ENCODE measurements around the gene BNIP5. TPM values are rescaled to one million over a fixed set of nuclear protein-coding genes. Genes with fewer than 3 reads are reported as not detected.
A peak's percentile ranks its signal among the peaks of the same experiment; 100 is the strongest.
"Not testable (repeated sequence)": the region's sequence is repeated elsewhere in the genome, so short reads cannot be mapped to it uniquely, and the experiment has no call there.

BNIP5 gene
- total RNA-seq, 2 donors from 2014 or later = not detected

- Mint-ChIP-seq H3K36me3 (no peaks in the 10 kb centered on the region), H3K9me3 (no peaks in the 10 kb centered on the region), H3K4me1 (ENCODE audit: low read depth in 2 of 2) (peaks cover 4 to 7% of the 10 kb centered on the region in 2 donors), H3K4me3 (no peak overlapping the region), H3K27me3 (peaks cover 18 to 20% of the 10 kb centered on the region in 2 donors), H3K27ac (no peak overlapping the region)
- DNase-seq (ENCODE audit: low spot score) = peak; percentile 16
- no peak for ATAC-seq
Observed at GRCh38 chr6:36343109-36343680, 6.5 kb upstream of the BNIP5 start.

GRCh38 chr6:36340618-36341454 lies 4.1 kb upstream of the BNIP5 start:
- Mint-ChIP-seq H3K27ac (no peak overlapping the region), H3K36me3 (no peaks in the 10 kb centered on the region), H3K27me3 (peaks cover 18 to 25% of the 10 kb centered on the region in 2 donors), H3K9me3 (no peaks in the 10 kb centered on the region), H3K4me3 (peak overlapping the region; percentile 11), H3K4me1 (ENCODE audit: low read depth in 2 of 2) (peaks cover 11 to 13% of the 10 kb centered on the region in 2 donors)
- ATAC-seq = peak; percentile 82 to 85
- peak; percentile 77 for DNase-seq (ENCODE audit: low spot score)

GRCh38 chr6:36340306-36340617 lies 3.6 kb upstream of the BNIP5 start:
- H3K36me3 Mint-ChIP-seq = no peaks in the 10 kb centered on the region
- peaks cover 11 to 13% of the 10 kb centered on the region in 2 donors for H3K4me1 Mint-ChIP-seq (ENCODE audit: low read depth in 2 of 2)
- H3K4me3 Mint-ChIP-seq = no peak overlapping the region
- DNase-seq (ENCODE audit: low spot score) = no peak
- H3K27ac Mint-ChIP-seq = no peak overlapping the region
- no peak for ATAC-seq
- peaks cover 24 to 31% of the 10 kb centered on the region in 2 donors for H3K27me3 Mint-ChIP-seq
- no peaks in the 10 kb centered on the region for H3K9me3 Mint-ChIP-seq

- Mint-ChIP-seq H3K36me3 (no peaks in the 10 kb centered on the region), H3K4me1 (ENCODE audit: low read depth in 2 of 2) (peaks cover 11 to 13% of the 10 kb centered on the region in 2 donors), H3K27ac (no peak overlapping the region), H3K9me3 (no peaks in the 10 kb centered on the region), H3K27me3 (peaks cover 35 to 42% of the 10 kb centered on the region in 2 donors), H3K4me3 (no peak overlapping the region)
- ATAC-seq (no peak), DNase-seq (ENCODE audit: low spot score) (no peak)
Observed at GRCh38 chr6:36339146-36339545, 2.5 kb upstream of the BNIP5 start.

GRCh38 chr6:36338223-36338622 lies 1.5 kb upstream of the BNIP5 start:
- Mint-ChIP-seq H3K4me1 (ENCODE audit: low read depth in 2 of 2) (peaks cover 11 to 13% of the 10 kb centered on the region in 2 donors), H3K27me3 (peaks cover 39 to 45% of the 10 kb centered on the region in 2 donors)
- not testable (repeated sequence) for H3K36me3 Mint-ChIP-seq; ATAC-seq; H3K27ac Mint-ChIP-seq; H3K4me3 Mint-ChIP-seq; H3K9me3 Mint-ChIP-seq; DNase-seq (ENCODE audit: low spot score)

GRCh38 chr6:36337814-36338213 lies 1.1 kb upstream of the BNIP5 start:
- DNase-seq (ENCODE audit: low spot score) (peak; percentile 12), ATAC-seq (no peak)
- Mint-ChIP-seq H3K27ac (no peak overlapping the region), H3K27me3 (peaks cover 43 to 48% of the 10 kb centered on the region in 2 donors), H3K36me3 (no peaks in the 10 kb centered on the region), H3K4me3 (no peak overlapping the region), H3K4me1 (ENCODE audit: low read depth in 2 of 2) (peaks cover 11 to 13% of the 10 kb centered on the region in 2 donors), H3K9me3 (no peaks in the 10 kb centered on the region)

GRCh38 chr6:36336208-36336710 lies 429 bp downstream of the BNIP5 start:
- Mint-ChIP-seq H3K4me1 (ENCODE audit: low read depth in 2 of 2) (peaks cover 11% of the 10 kb centered on the region in 2 donors), H3K36me3 (no peaks in the 10 kb centered on the region), H3K27me3 (peaks cover 49 to 52% of the 10 kb centered on the region in 2 donors), H3K9me3 (no peaks in the 10 kb centered on the region), H3K27ac (no peak overlapping the region), H3K4me3 (no peak overlapping the region)
- DNase-seq (ENCODE audit: low spot score) (peak; percentile 23), ATAC-seq (no peak)

GRCh38 chr6:36335465-36336207 lies 1.1 kb downstream of the BNIP5 start:
- ATAC-seq = no peak
- Mint-ChIP-seq H3K27ac (no peak overlapping the region), H3K36me3 (no peaks in the 10 kb centered on the region), H3K4me3 (no peak overlapping the region), H3K27me3 (peaks cover 44 to 49% of the 10 kb centered on the region in 2 donors), H3K9me3 (no peaks in the 10 kb centered on the region), H3K4me1 (ENCODE audit: low read depth in 2 of 2) (peaks cover 7% of the 10 kb centered on the region in 2 donors)
- peak; percentile 39 for DNase-seq (ENCODE audit: low spot score)

- Mint-ChIP-seq H3K36me3 (no peaks in the 10 kb centered on the region), H3K4me3 (no peak overlapping the region), H3K9me3 (no peaks in the 10 kb centered on the region), H3K4me1 (ENCODE audit: low read depth in 2 of 2) (peaks cover 6% of the 10 kb centered on the region in 2 donors), H3K27me3 (peaks cover 40 to 45% of the 10 kb centered on the region in 2 donors), H3K27ac (no peak overlapping the region)
- DNase-seq (ENCODE audit: low spot score) (peak; percentile 40), ATAC-seq (no peak)
Observed at GRCh38 chr6:36334832-36335459, 1.7 kb downstream of the BNIP5 start.

GRCh38 chr6:36333931-36334725 lies 2.6 kb downstream of the BNIP5 start:
- no peak overlapping the region for H3K4me3 Mint-ChIP-seq
- no peaks in the 10 kb centered on the region for H3K36me3 Mint-ChIP-seq
- peaks cover 37 to 40% of the 10 kb centered on the region in 2 donors for H3K27me3 Mint-ChIP-seq
- peaks cover 6% of the 10 kb centered on the region in 2 donors for H3K4me1 Mint-ChIP-seq (ENCODE audit: low read depth in 2 of 2)
- H3K27ac Mint-ChIP-seq = no peak overlapping the region
- ATAC-seq = no peak
- DNase-seq (ENCODE audit: low spot score) = peak; percentile 38
- no peaks in the 10 kb centered on the region for H3K9me3 Mint-ChIP-seq

GRCh38 chr6:36333171-36333895 lies 3.4 kb downstream of the BNIP5 start:
- no peak overlapping the region for H3K27ac Mint-ChIP-seq
- H3K9me3 Mint-ChIP-seq = no peaks in the 10 kb centered on the region
- no peaks in the 10 kb centered on the region for H3K36me3 Mint-ChIP-seq
- H3K27me3 Mint-ChIP-seq = peaks cover 37 to 40% of the 10 kb centered on the region in 2 donors
- no peak overlapping the region for H3K4me3 Mint-ChIP-seq
- ATAC-seq (no peak), DNase-seq (ENCODE audit: low spot score) (peak; percentile 35)
- H3K4me1 Mint-ChIP-seq (ENCODE audit: low read depth in 2 of 2) = peaks cover 6% of the 10 kb centered on the region in 2 donors

- no peak overlapping the region for H3K27ac Mint-ChIP-seq
- ATAC-seq (no peak), DNase-seq (ENCODE audit: low spot score) (no peak)
- H3K4me1 Mint-ChIP-seq (ENCODE audit: low read depth in 2 of 2) = no peaks in the 10 kb centered on the region
- no peak overlapping the region for H3K4me3 Mint-ChIP-seq
- H3K36me3 Mint-ChIP-seq = no peaks in the 10 kb centered on the region
- no peaks in the 10 kb centered on the region for H3K9me3 Mint-ChIP-seq
- H3K27me3 Mint-ChIP-seq = peaks cover 35 to 37% of the 10 kb centered on the region in 2 donors
Observed at GRCh38 chr6:36331381-36331780, 5.3 kb downstream of the BNIP5 start.

Measured in natural killer cell treated with Interleukin-12 subunit alpha and Interleukin-12 subunit beta and Interleukin-15 and Interleukin-18, amount 100 ng/mL, for 72 hours (primary cell).